ENCODE measurements around the gene TFF3.

DNA sequence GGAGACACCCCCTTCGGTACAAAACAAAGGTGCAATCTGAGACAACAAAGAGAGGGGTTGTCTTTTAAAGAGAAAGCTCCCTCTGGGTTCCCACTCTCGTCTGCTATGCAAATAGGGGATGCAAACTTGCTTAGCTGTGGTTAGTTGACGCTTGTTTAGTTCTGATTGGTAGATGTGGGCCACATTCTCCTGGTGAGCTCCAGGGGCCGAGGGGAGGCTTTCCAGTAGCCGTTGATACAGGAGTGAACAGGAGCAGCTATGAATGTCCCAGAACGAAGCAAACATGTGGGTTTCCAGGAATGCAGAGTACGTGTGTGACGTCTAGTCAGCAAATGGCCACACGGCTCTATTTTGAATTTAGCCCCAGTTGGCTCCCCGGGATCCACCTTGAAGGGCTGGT is 20.8 kb upstream of the TFF3 start:
- TF ChIP-seq, protein P1, sequence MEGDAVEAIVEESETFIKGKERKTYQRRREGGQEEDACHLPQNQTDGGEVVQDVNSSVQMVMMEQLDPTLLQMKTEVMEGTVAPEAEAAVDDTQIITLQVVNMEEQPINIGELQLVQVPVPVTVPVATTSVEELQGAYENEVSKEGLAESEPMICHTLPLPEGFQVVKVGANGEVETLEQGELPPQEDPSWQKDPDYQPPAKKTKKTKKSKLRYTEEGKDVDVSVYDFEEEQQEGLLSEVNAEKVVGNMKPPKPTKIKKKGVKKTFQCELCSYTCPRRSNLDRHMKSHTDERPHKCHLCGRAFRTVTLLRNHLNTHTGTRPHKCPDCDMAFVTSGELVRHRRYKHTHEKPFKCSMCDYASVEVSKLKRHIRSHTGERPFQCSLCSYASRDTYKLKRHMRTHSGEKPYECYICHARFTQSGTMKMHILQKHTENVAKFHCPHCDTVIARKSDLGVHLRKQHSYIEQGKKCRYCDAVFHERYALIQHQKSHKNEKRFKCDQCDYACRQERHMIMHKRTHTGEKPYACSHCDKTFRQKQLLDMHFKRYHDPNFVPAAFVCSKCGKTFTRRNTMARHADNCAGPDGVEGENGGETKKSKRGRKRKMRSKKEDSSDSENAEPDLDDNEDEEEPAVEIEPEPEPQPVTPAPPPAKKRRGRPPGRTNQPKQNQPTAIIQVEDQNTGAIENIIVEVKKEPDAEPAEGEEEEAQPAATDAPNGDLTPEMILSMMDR (IDR thresholded peaks at IDR 0.05) = no peak
- no peak for TF ChIP-seq POLR2A (IDR thresholded peaks at IDR 0.05)
- no peak for TF ChIP-seq POLR2AphosphoS5 (IDR thresholded peaks at IDR 0.05)
- TF ChIP-seq EP300 (IDR thresholded peaks at IDR 0.05) = no peak

All from suprapubic skin (tissue), 4 donors.